ENCODE measurements around the gene PABPC1L.
A peak's percentile ranks its signal among the peaks of the same experiment; 100 is the strongest.

Gene PABPC1L

DNA sequence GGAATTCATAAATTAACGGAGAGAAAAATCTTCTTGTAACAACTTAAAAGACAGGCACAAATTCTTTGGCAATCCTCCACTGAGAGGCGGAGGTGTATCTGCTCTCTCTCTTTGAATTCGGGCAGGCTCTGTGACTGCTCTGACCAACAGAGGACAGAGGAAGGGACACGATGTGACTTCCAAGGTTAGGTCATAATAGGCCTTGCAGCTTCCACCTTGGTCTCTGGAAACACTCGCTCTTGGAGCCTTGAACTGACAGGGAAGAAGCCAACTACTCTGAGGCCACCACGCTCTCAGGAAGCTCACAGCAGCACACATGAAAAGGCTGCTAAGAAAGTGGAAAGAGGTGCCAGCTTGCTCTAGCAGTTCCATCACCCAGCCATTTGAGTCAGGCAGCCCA is 35.4 kb downstream of the PABPC1L start:
- no peak for DNase-seq

DNA sequence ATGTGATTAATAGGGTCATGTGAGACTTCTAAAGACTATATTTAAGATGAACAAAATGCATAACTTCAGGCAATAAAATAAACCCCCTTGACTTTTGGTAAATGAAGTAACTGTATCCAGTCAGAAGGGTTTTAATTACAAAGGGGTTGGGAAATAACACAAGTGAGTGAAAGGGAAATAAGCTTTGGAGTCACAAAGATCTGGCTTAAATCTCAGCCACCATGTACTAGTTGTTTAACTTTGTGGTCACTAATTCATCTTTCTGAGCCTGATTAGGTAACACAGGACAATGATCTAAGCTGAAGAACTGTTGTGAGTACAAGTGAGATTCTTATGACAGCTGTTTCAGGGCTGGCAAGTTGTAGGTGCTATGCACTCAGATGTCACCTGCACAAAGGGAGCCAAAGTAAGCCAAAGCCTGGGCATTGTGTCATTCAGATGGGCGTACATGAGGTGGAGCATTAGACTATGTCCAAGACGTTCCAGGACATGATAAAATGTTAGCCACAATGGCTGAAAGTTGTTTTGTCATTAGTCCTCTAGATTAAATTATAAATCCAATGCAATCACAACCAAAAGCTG is 36.5 kb downstream of the PABPC1L start:
- DNase-seq = no peak

DNA sequence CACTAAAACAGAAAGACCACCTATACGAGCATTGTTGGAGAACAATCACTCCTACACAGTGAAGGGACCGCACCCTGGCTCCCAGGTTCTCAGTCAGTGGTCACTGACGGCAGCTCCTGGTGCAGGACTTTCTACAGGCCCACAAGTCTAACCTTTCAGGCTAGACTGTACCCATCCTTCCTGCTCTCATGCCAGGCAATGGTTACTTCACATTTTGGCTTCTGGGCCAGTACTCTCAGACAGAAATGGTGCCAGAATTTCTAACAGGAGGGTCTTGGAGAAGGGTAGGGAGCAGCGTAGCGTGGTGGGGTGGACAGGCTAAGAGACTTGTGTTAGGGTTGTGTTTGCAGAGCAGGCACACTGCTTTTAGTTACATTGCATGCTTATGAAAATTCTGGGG is 38.2 kb downstream of the PABPC1L start:
- no peak for DNase-seq

DNA sequence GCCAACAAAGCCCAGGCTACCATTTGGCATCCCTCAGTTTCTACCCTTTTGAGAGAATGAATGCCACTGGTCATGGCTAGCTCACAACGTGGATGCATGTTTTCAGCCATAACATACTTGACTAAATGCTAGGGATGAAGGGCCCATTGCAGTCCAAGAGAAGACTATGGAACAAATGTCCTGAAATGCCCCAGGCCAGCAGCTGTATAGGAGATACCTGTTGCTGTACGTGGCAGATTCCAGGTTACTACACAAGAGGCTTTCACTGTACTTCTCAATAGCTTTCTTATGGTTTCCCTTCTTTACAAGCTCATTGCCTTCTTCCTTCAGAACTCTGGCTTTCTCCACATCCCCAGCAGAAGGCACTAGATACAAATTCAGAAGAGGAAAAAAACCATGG is 38.7 kb downstream of the PABPC1L start:
- DNase-seq = no peak

DNA sequence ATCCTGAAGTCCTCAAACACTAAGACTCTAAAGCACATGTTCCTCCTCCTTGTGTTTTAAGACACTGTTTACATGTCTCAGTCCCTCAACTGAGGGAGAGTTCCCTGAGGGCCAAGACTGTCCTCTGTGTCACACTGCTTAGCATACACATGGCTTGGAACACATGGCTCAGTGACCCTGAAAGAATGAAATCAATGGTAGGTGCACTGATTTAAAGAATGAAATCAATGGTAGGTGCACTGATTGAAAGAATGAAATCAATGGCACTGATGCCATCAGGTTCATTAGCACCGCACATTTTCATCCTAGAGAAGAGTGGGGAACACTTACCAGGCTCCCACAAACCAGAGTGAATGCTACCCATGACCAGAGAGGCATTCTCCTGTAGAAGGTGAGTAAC is 40.5 kb downstream of the PABPC1L start:
- DNase-seq = no peak

DNA sequence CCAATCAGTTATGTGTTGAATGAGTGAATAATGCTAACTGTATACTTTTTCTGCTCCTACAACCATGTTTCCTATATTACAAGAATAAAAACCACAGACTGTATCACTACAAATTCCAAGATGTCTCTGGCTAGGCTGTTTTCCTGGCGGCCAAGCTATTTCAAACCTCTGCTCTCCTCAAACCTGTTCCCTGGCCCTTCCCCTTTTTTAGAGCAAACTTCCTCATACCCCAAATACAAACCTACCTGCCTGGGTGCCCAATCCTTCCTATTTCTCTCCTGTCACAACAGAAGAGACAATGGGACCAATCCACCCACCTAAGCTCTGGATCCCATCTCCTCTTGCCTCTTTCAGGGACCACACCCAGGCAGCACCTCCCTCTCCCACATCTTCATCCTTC is 42.9 kb downstream of the PABPC1L start:
- DNase-seq = no peak

DNA sequence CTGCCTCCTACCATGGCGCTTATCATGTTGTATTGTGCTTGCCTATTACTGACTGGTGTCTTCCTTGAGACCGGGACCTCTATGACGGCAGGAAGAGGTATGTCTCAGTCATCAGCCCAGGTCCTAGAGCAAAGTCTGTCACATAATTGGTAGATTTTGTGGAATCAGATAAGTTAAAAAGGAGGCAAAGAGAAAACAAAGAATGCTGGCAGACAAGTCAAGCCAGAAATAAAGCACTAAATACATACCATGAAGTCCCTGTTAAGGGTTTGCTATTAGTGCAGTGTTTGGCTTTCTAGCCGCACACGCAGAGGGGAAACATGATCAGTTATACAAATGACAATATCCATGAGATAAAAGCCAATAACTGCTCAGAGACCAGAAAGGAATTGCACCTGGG is 44.4 kb downstream of the PABPC1L start:
- DNase-seq = no peak

DNA sequence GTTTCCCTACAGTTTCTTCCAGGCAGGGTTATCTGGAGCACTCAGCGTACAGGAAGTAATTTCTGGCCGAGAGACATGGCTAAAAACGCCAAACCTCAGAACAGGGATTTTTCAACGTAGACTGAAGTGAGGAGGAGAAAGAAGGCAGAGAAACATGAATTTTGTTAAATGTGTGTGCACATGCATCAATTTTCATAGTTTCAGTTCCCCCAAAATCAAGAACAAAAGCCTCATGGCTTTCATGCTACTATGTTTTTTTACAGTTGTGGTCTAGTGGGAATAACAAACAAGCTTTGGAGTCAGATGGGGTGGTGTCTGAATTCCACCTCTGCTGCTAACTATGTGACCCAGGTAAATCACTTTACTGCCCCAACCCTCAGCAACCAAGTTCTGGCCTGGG is 45.4 kb downstream of the PABPC1L start:
- DNase-seq = no peak

DNA sequence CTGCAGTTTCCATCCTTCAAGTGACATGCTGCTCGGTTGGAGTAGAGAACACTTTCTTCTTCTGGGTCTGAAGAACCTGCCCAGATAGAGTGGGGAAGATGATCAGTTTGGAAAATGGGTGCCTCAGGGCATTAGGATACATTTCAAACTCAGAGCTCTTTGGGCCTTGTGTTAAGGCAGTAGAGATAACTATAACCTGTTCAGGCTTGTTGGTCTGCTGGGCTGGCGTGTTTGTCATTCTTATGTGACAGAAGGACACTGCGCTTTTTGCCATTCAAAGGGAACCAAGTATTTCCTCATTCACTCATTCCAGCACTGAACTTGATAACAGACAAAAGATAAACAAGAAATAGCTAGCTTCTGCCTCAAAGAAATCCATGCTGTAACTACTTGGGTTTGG is 46.5 kb downstream of the PABPC1L start:
- DNase-seq = no peak

DNA sequence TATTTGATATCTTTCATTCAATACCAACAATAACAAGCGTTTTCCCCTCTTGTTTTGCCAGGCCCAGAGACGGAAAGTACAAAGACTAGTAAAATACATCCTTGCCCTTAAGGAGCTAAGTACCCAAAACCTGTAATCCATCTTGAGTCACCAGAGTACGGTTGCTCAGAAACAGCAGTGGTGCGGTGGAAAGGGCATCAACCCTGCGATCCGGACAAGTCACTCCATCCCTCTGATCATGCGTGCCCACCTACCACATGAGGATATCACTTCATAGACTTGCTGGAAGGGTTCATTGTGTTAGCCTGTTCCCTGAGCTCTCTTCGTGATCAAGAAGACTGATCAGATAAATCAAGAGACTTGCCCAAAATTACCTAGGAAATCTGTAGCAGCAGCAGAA is 48.4 kb downstream of the PABPC1L start:
- DNase-seq = no peak

DNA sequence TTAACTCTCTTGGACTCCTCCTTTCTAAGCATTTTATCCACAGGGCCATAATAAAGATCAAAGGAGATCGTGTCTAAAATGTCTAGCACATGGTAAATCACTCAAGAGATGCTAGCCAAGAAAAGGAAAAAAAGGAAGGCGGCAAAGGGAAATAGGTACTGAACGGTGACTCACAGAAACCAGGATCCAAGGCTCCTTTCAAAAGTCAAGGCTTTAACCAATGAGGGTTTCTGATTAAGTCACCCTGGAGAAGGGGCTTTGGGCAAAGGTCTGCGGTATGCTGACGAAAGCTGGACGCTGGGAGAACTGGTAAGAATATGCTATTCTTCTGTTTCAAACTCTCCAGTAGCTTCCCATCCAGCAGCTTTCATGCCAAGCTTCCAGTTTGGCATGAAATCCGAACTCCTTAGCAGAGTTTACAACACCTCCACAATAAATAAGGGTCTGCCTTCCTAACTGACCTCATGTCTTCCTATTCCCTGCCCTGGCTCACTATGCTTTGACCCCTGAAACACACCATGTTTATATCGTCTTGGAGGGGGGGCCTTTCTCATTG is 49.3 kb downstream of the PABPC1L start:
- DNase-seq = peak; percentile 40 to 67 (median 64)

DNA sequence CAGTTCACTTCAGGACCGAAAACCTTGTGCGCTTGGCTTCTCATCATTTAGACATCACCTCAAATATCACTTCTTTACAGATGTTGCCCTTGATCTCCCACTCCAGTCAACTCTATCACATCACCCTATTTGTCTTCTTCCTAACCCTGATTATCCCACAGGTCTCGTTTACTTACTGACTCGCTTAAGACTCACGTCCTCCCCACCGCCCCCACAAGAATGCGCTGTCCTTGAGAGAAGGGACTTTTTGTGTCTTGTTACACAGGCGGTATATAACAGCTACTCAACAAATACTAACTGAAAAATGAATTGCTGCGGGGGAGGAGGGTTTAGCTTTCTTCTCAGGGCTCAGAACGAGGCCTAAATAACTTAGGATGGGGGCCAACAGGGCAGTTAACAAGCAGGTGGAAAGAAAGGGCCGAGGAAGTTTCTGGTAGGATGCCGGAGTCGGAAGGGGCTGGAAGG is 49.8 kb downstream of the PABPC1L start:
- DNase-seq = peak; percentile 94 to 96 (median 96)

DNA sequence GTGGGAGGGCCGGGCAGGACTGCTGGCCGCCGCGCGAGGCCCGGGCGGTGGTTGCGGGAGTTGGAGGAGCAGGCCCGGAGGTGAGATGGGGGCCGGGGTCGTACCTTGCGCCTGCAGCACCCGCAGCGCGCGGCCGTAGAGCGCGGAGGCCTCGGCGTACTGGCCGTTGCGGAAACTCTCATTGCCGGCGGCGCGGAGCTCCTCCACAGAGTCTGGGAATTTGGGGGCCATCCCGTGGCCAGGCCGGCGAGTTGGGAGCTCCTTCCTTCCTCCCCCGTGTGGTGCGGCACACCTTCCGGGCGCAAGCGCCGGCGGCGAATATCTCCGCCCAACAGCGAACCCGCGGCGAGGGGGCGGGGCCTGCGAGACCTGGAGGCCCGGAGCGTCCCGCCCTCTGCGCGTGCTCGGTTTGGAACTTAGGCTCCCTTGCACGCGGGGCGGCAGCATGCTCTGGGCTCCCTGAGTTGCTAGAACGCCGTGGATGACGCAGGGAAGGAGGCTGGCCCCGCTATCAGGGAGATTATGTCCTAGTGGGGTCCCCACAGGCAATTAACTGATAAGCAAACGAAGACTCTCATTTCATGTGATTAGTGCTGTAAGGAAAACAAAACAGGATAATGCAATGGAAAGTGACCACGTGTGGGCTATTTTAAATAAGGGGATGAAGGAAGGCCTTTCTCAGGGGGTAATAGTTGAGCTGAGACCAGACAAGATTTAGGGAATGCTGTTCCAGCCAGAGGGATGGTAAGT is 50.4 kb downstream of the PABPC1L start, which contains the start of gene TOMM34:
TOMM34 (minus strand) TSS at position 295 of the 750 bp plus-strand sequence; CDS start at position 231, 64 bp downstream.
- peak; percentile 95 to 98 (median 98) for DNase-seq

DNA sequence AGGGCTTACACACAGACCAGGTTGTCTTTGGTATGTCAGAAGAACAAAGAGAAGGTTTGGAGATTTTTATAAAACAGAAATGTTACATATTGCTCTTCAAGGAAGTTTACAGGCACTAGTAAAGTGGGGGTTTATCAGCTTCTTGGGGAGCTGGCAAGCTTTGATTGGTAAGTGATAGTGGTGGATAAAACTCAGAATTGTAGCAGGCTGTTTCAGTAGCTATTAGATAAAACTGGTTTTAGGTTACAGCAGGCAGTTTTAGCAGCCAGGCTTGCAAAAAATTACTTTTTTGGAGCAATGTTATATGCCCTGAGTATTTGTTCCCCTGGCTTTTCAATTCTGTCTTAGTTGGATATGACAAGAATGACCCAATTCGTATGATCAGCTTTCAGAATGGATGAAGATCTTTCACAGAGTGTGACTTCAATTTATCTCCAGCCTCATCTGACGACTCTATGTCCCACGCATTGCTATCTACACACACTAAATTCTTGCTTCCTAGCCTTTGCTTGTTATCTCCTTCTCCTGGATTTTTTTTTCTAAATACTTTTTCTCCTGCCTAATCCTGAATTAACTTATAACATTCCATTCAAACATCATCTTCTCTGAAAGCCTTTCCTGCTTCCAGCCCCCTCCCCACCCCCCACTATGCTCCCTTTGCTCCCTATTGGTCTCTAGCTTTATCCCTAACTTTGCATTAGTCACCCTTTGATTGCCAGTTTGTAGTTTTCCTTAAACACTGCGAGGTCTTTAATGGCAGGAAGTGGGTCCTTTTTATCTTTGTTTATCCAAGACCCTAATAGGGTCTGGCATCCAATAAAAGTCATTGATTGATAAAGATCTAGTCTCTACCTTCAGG is 51.4 kb downstream of the PABPC1L start:
- no peak for DNase-seq

DNA sequence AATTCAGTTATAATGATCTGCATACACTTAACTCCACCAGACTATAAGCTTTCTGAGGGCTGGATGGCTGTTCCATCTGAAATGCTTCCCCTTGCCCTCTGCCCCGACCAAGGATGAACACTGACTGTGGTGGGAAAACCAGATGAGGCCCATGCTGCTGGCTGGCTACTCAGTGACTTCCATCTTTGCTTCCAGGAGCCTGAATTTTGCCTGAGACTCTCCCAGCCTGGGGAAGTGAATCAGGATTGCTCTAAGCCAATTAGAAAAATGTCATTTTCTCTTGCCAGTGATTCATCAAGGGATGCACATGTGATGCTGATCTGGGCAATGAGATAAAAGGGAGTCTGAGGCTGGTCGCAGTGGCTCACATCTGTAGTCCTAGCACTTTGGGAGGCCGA is 52.0 kb downstream of the PABPC1L start:
- peak in 2 of 3 donors; percentile 44 to 45 for DNase-seq

DNA sequence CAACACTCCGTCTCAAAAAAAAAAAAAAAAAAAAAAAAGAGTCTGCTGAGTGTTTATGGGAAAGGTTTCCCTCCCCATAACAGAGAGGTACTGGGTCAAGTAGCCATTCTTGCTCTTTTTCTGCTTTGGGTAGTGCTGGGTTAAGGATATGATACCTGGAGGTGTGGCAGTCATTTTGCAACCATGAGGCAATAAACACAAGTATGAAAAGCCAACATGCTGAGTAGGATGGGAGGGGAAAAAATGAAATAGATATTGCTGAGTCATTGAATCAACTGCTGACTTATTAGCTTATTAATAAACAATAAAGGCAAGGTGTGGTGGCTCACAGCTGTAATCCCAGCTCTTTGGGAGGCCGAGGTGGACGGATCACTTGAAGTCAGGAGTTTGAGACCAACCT is 52.6 kb downstream of the PABPC1L start:
- no peak for DNase-seq

DNA sequence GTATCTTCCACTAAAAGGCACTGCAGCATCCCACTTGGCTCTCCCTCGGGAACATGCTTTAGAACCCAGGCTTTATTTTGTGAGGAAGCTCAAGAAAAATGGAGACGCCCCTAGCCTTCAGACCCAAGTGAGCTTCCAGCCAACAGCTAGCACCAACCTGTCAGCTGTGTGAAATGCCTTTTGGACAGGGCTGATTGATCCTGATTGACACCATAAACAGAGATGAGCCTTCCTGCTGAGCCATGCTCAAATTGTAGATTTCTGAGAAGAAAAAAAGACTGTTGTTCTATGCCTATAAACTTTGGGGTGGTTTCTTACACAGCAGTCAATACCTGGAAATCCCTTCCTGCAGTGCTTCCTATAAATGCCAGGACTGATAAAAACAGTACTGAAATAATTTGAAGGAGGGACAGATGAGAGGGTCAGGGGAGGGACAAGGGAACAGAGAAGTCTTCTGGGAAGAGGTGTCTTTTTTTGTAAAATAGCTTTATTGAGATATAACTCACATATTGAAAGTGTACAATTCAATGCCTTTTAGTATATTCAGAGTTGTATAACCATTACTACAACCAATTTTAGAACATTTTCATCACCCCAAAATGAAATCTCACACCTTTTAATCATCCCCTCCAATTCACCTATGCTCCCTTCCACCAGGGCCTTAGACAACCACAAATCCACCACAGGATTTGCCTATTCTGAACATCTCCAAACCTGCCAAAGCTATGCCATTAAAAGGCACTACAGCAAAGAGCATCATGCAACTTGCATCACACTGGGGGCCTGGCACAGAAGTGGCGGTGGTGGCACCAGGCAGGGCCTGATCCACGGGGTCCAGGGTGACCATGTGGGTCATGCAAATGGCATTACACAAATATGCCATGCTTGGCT is 53.7 kb downstream of the PABPC1L start:
- DNase-seq = no peak

DNA sequence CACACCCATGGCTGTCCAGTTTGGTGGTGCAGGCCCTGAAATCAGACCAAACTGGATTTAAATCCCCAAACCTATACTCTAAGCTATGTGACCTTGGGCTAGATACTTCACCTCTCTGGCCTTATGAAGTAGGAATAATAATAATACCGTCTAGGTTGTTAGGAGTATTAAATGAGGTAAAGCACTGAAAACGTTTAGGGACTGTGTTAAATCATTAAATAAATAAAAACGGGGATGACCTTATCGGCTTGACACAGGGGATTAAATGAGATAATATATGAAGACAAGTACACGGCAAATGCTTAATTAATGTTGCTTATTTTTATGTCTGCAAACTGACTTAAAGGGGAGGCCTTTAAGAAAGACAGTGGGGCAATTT is 55.8 kb downstream of the PABPC1L start:
- no peak for DNase-seq

DNA sequence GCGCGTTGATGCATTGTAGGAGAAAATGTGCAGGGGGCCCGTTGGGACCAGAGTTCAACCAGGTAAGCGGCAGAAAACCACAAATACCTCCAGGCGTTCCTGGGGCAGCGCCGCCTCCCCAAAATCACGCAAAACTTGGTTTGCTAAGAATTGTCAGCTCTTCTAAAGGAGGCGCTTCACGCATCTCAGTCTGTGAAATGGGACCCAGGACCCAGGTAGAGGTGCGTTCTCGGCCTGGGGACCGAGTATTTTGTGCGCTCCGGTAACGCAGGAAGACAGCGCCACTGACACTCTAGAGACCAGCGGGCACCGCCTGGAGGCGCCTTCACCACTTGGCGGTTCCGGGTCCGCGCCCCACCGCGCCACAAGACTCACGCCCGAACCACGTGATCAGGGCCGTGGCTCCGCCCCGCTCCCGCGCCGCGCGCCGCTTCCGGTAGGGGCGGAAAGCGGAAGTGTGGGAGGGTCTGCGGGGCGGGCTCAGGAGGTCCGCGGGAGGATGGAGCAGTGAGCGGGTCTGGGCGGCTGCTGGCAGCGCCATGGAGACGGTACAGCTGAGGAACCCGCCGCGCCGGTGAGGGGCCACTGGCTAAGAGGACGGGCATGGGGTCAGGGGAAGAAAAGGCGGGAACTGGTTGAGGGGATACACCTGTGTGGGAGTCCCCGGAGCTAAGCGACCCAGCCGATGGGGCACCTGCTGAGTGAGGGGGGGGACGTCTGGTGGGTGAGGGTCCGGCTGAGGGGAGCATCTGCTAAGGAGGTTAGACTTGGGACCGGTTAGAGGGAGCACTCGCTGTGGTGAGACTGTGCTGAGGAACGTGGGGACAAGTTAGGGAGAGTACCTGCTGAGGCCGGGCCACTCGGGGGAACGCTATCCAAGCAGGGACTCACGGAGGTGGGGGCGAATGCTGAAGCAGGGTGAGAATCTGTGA is 56.4 kb downstream of the PABPC1L start, which contains the start of gene STK4:
STK4 (plus strand) TSS at position 483 of the 932 bp plus-strand sequence; CDS start at position 540, 57 bp downstream.
- peak; percentile 98 to 99 (median 99) for DNase-seq

DNA sequence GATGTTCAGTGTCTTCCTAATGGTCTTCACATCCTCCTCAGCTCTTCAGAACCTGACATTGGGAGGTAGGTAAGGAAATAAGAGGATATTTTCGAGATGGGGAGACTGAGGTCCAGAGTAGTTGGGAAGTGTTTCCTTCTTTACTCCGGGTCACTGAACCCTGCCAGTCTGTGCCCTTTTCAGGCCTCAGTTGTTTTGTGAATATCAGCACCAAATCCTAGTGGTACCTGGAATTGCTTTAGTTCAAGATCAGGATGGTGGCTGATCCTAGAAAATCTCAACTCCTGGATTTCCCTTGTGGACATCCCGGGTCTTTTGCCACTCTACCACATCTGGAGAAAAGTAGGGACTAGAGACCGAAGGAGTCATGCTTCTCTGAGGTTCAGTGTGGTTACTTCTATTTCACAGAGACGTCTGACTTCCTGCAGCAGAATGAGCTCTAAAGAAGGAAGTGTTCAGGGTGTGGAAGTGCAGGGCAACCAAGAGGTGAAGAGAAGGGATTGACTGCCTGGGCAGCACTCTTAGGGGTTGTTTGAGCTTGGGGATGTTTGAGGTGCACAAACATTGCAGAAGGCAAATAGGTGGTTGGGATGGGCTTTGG is 57.4 kb downstream of the PABPC1L start:
- DNase-seq = peak; percentile 64 to 74 (median 72)

Measured in suppressor macrophage treated with lipopolysaccharide for 1 hour (primary cell).